ENCODE measurements around the gene ARAP3. TPM values are rescaled to one million over a fixed set of nuclear protein-coding genes. Genes with fewer than 3 reads are reported as not detected.

The ARAP3 gene
- polyA plus RNA-seq, 1 donor (not counting 4 experiments of a cell fraction or from before 2014, with no cell fraction given), result 1.3 TPM

GRCh38 chr5:141695627-141696215, 13.7 kb upstream of the ARAP3 start:
- no peak for TF ChIP-seq CTCF (optimal IDR thresholded peaks at IDR 0.05 in 1 of 3, IDR thresholded peaks at IDR 0.05 in 1 of 3, conservative IDR thresholded peaks at IDR 0.05 in 1 of 3; ENCODE audit: extremely low read depth in 1 of 3, insufficient read depth in 2 of 3, low read length in 3 of 3)
- no peak for TF ChIP-seq EZH2 (IDR thresholded peaks at IDR 0.05; ENCODE audit: low read length)
- Histone ChIP-seq H4K20me1 (ENCODE audit: control insufficient read depth, extremely low read depth, insufficient read depth, low read length) (no peaks in the 10 kb centered on the region), H3K4me1 (ENCODE audit: control insufficient read depth, extremely low read depth, insufficient read depth, low read length) (peaks cover 22% of the 10 kb centered on the region), H3K9me3 (ENCODE audit: control insufficient read depth, low read depth, low read length) (no peaks in the 10 kb centered on the region), H3K27me3 (ENCODE audit: control insufficient read depth, extremely low read depth, insufficient read depth, low read length) (peaks cover 9% of the 10 kb centered on the region), H3K27ac (ENCODE audit: control insufficient read depth, insufficient read depth, low read length) (no peak overlapping the region), H3K79me2 (ENCODE audit: control insufficient read depth, insufficient read depth, low read length) (no peaks in the 10 kb centered on the region), H3K4me3 (ENCODE audit: control insufficient read depth in 2 of 3, extremely low read depth in 1 of 3, insufficient read depth in 2 of 3, low read depth in 1 of 3, low read length in 3 of 3) (no peak overlapping the region), H3K36me3 (ENCODE audit: control insufficient read depth in 2 of 2, extremely low read depth in 1 of 2, insufficient read depth in 2 of 2, low read length in 2 of 2) (no peaks in the 10 kb centered on the region), H3K4me2 (ENCODE audit: control insufficient read depth, extremely low read depth, insufficient read depth, low read depth, low read length) (no peak overlapping the region), H3K9ac (ENCODE audit: control insufficient read depth, extremely low read depth, insufficient read depth, low read length) (no peak overlapping the region), H3K9me1 (ENCODE audit: control insufficient read depth, extremely low read depth, insufficient read depth, low read length) (no peaks in the 10 kb centered on the region), H2AFZ (ENCODE audit: control insufficient read depth, low read length) (no peak overlapping the region)
- dilution Hi-C loops (cut with MboI; ENCODE audit: extremely low pct_ligation_motif_present, low sequenced_read_pairs), result no loop called here
- DNase-seq (ENCODE audit: low read depth, low spot score) (no peak), FAIRE-seq (no peak)

- Histone ChIP-seq H3K4me3 (ENCODE audit: control insufficient read depth in 2 of 3, extremely low read depth in 1 of 3, insufficient read depth in 2 of 3, low read depth in 1 of 3, low read length in 3 of 3) (no peak overlapping the region), H3K9me1 (ENCODE audit: control insufficient read depth, extremely low read depth, insufficient read depth, low read length) (no peaks in the 10 kb centered on the region), H3K79me2 (ENCODE audit: control insufficient read depth, insufficient read depth, low read length) (no peaks in the 10 kb centered on the region), H3K36me3 (ENCODE audit: control insufficient read depth in 2 of 2, extremely low read depth in 1 of 2, insufficient read depth in 2 of 2, low read length in 2 of 2) (no peaks in the 10 kb centered on the region), H3K27ac (ENCODE audit: control insufficient read depth, insufficient read depth, low read length) (no peak overlapping the region), H3K9me3 (ENCODE audit: control insufficient read depth, low read depth, low read length) (no peaks in the 10 kb centered on the region), H3K4me1 (ENCODE audit: control insufficient read depth, extremely low read depth, insufficient read depth, low read length) (peaks cover 22% of the 10 kb centered on the region), H2AFZ (ENCODE audit: control insufficient read depth, low read length) (no peak overlapping the region), H3K27me3 (ENCODE audit: control insufficient read depth, extremely low read depth, insufficient read depth, low read length) (peaks cover 3% of the 10 kb centered on the region), H3K9ac (ENCODE audit: control insufficient read depth, extremely low read depth, insufficient read depth, low read length) (no peak overlapping the region), H4K20me1 (ENCODE audit: control insufficient read depth, extremely low read depth, insufficient read depth, low read length) (no peaks in the 10 kb centered on the region), H3K4me2 (ENCODE audit: control insufficient read depth, extremely low read depth, insufficient read depth, low read depth, low read length) (no peak overlapping the region)
- dilution Hi-C loops (cut with MboI; ENCODE audit: extremely low pct_ligation_motif_present, low sequenced_read_pairs), result no loop called here
- FAIRE-seq (no peak), DNase-seq (ENCODE audit: low read depth, low spot score) (no peak)
- TF ChIP-seq CTCF (optimal IDR thresholded peaks at IDR 0.05 in 1 of 3, IDR thresholded peaks at IDR 0.05 in 1 of 3, conservative IDR thresholded peaks at IDR 0.05 in 1 of 3; ENCODE audit: extremely low read depth in 1 of 3, insufficient read depth in 2 of 3, low read length in 3 of 3) (no peak), EZH2 (IDR thresholded peaks at IDR 0.05; ENCODE audit: low read length) (no peak)
Measured at GRCh38 chr5:141694479-141694878, 12.4 kb upstream of the ARAP3 start.

Measured in keratinocyte (primary cell).